Measurements from ENCODE around the gene FSTL4. TPM values are rescaled to one million over a fixed set of nuclear protein-coding genes. Genes with fewer than 3 reads are reported as not detected.

Gene FSTL4
- polyA plus RNA-seq, 4 donors = 0.25 to 1.5 TPM; not detected in 2

DNA sequence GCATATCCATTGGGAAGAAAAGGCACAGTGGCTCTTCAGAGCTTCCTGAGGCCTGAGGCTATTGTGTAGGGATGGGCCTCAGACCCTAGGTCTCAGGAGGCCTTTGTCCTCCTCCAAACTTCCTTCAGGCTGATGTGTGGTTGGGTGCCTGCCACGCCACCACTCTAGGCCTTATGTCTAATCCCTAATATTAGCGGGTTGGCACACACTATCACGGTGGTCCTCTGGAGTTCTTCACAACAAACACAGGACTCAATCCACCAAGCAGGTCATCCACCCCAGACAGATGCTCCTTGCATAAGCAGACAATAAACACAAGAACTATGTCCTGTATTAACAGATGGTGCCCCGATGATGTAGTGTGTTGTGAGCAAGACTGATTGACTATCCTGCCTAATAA, 31.0 kb upstream of the FSTL4 start:
- H3K9me3 ChIP-seq (ENCODE audit: control insufficient read depth in 2 of 2, insufficient read depth in 1 of 2, low read depth in 1 of 2, low read length in 1 of 2) = no peaks in the 10 kb centered on the region
- FAIRE-seq = no peak

DNA sequence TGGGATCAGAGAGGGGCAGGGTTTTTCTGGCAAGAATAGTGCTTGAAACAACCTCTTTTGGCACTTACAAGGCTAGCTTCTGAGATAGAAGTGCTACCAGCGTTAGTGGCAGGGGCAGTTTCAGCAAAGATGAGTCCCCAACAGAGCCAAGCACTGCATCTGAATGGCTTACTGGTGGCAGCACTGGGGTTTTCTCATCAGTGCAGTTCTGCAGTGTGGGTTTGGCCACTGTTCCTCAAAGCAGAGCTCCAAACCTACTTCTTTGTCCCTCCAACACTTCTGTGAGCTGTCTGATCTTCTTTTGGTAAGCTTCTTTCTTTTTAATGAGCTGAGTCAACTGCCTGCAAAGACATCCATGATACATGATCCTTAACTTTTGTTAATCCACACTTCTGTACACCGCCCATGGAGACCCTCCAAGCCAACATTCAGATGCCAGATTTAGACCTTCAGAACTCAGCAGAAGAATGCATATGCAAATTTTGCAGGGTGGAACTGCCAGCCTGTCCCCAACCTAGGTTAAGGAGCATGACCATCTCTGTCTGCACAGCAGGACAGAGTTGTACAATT, 29.9 kb upstream of the FSTL4 start:
- Histone ChIP-seq H3K27me3 (ENCODE audit: control insufficient read depth in 3 of 3, insufficient read depth in 3 of 3, low read length in 3 of 3) (peaks cover 0 to 6% (median 5%) of the 10 kb centered on the region in 3 donors), H3K36me3 (ENCODE audit: control insufficient read depth in 3 of 3, insufficient read depth in 2 of 3, low read depth in 1 of 3, low read length in 3 of 3) (no peaks in the 10 kb centered on the region), H3K27ac (ENCODE audit: low read depth in 1 of 3, low read length in 2 of 3) (no peak overlapping the region), H3K4me3 (ENCODE audit: low read depth in 1 of 3, low read length in 3 of 3) (no peak overlapping the region), H3K9me3 (ENCODE audit: control insufficient read depth in 2 of 2, insufficient read depth in 1 of 2, low read depth in 1 of 2, low read length in 1 of 2) (no peaks in the 10 kb centered on the region), H3K4me1 (ENCODE audit: control insufficient read depth in 3 of 3, insufficient read depth in 2 of 3, low read depth in 1 of 3, low read length in 2 of 3) (no peaks in the 10 kb centered on the region)
- FAIRE-seq (no peak), DNase-seq (no peak)
- 67 to 84% (median 71%) methylated on average over 2 of the region's 2 CpGs for WGBS, 3 donors

More for the DNA sequence above, 31.0 kb upstream of the FSTL4 start:
- WGBS, 3 donors = 84 to 92% (median 87%) methylated on average over 4 of the region's 4 CpGs
- Histone ChIP-seq H3K27ac (ENCODE audit: low read depth in 1 of 3, low read length in 2 of 3) (no peak overlapping the region), H3K27me3 (ENCODE audit: control insufficient read depth in 3 of 3, insufficient read depth in 3 of 3, low read length in 3 of 3) (peaks cover 0 to 4% (median 3%) of the 10 kb centered on the region in 3 donors), H3K4me1 (ENCODE audit: control insufficient read depth in 3 of 3, insufficient read depth in 2 of 3, low read depth in 1 of 3, low read length in 2 of 3) (no peaks in the 10 kb centered on the region), H3K4me3 (ENCODE audit: low read depth in 1 of 3, low read length in 3 of 3) (no peak overlapping the region), H3K36me3 (ENCODE audit: control insufficient read depth in 3 of 3, insufficient read depth in 2 of 3, low read depth in 1 of 3, low read length in 3 of 3) (no peaks in the 10 kb centered on the region)
- no peak for DNase-seq

DNA sequence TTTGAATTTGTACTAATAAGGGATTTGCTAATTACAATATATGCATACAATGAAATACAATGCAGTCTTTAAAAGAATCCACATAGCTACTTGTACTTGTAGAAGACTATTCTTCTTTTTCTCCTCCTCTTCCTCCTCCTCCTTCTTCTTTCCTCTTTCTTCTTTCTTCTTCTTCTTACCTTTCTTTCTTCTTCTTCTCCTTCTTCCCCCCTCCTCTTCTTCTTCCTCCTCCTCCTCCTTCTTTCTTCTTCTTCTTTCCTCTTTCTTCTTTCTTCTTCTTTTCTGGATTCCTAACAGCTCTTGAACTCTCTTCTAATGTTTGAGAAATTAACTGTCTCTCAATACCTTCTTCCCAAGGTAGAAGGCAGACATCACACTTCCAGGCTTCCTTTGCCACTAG, 29.3 kb upstream of the FSTL4 start:
- DNase-seq (no peak), FAIRE-seq (no peak)
- H3K9me3 ChIP-seq (ENCODE audit: control insufficient read depth in 2 of 2, insufficient read depth in 1 of 2, low read depth in 1 of 2, low read length in 1 of 2) = no peaks in the 10 kb centered on the region
- peaks cover 0 to 6% (median 5%) of the 10 kb centered on the region in 3 donors for H3K27me3 ChIP-seq (ENCODE audit: control insufficient read depth in 3 of 3, insufficient read depth in 3 of 3, low read length in 3 of 3)
- no peaks in the 10 kb centered on the region for H3K36me3 ChIP-seq (ENCODE audit: control insufficient read depth in 3 of 3, insufficient read depth in 2 of 3, low read depth in 1 of 3, low read length in 3 of 3)
- H3K4me3 ChIP-seq (ENCODE audit: low read depth in 1 of 3, low read length in 3 of 3) = no peak overlapping the region
- H3K27ac ChIP-seq (ENCODE audit: low read depth in 1 of 3, low read length in 2 of 3) = no peak overlapping the region
- no peaks in the 10 kb centered on the region for H3K4me1 ChIP-seq (ENCODE audit: control insufficient read depth in 3 of 3, insufficient read depth in 2 of 3, low read depth in 1 of 3, low read length in 2 of 3)

DNA sequence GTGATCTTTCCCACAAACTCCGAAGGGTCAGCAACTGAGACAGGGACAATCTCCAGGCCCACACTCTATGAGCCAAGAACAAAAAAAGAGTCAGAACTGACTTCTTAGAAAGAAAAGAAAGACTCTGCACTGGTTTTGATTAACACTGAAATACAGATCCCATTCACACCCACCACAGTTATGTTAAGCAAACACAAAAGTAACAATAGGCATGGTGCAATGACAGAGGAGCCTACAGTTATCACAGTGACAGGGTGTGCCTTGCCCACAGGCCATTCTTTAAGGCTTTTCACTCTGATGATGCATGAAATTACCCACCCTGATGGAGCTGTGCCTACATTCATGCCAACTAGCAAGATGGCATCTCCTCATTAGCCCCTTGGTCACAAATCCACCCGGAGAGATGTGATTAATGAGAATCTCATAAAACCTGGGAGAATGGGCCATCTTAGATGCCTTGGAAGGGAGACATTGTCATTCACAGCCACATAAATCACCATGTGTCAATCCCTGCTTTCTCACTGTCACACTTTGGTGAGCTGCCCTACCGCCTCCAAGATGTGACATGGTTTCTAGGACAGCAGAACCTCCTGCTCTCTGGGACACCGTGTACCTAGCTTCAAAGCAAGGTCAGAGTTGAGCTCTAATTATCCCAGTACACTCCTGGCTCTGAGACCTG, 27.6 kb upstream of the FSTL4 start:
- no peaks in the 10 kb centered on the region for H3K4me1 ChIP-seq (ENCODE audit: control insufficient read depth in 3 of 3, insufficient read depth in 2 of 3, low read depth in 1 of 3, low read length in 2 of 3)
- FAIRE-seq (no peak), DNase-seq (no peak)
- 62 to 68% (median 66%) methylated on average over 4 of the region's 4 CpGs for WGBS, 3 donors
- peaks cover 0 to 6% (median 5%) of the 10 kb centered on the region in 3 donors for H3K27me3 ChIP-seq (ENCODE audit: control insufficient read depth in 3 of 3, insufficient read depth in 3 of 3, low read length in 3 of 3)
- no peak overlapping the region for H3K27ac ChIP-seq (ENCODE audit: low read depth in 1 of 3, low read length in 2 of 3)
- H3K9me3 ChIP-seq (ENCODE audit: control insufficient read depth in 2 of 2, insufficient read depth in 1 of 2, low read depth in 1 of 2, low read length in 1 of 2) = no peaks in the 10 kb centered on the region
- H3K36me3 ChIP-seq (ENCODE audit: control insufficient read depth in 3 of 3, insufficient read depth in 2 of 3, low read depth in 1 of 3, low read length in 3 of 3) = no peaks in the 10 kb centered on the region
- H3K4me3 ChIP-seq (ENCODE audit: low read depth in 1 of 3, low read length in 3 of 3) = no peak overlapping the region

DNA sequence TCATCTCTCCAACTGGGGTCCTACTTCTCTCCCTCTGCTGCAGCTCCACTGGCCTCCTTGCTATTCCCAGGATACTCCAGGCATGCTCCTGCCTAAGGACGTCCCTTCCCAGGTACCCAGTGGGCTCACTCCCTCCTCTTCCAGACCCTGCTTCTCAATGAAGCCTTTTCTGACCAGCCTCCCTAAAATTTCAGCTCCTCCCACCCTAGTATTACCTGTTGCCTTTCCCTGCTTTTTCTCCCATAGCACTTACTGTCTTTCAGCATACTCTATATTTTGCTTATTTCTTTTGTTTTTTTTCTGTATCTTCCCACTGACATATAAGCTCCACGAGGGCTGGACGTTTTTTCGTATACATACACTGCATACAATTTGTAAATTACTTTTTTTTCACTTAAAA, 26.1 kb upstream of the FSTL4 start:
- Histone ChIP-seq H3K4me3 (ENCODE audit: low read depth in 1 of 3, low read length in 3 of 3) (no peak overlapping the region), H3K27ac (ENCODE audit: low read depth in 1 of 3, low read length in 2 of 3) (no peak overlapping the region), H3K36me3 (ENCODE audit: control insufficient read depth in 3 of 3, insufficient read depth in 2 of 3, low read depth in 1 of 3, low read length in 3 of 3) (no peaks in the 10 kb centered on the region), H3K9me3 (ENCODE audit: control insufficient read depth in 2 of 2, insufficient read depth in 1 of 2, low read depth in 1 of 2, low read length in 1 of 2) (no peaks in the 10 kb centered on the region), H3K27me3 (ENCODE audit: control insufficient read depth in 3 of 3, insufficient read depth in 3 of 3, low read length in 3 of 3) (peaks cover 0 to 6% (median 5%) of the 10 kb centered on the region in 3 donors), H3K4me1 (ENCODE audit: control insufficient read depth in 3 of 3, insufficient read depth in 2 of 3, low read depth in 1 of 3, low read length in 2 of 3) (no peaks in the 10 kb centered on the region)
- no peak for DNase-seq
- 39 to 58% (median 42%) methylated on average over 4 of the region's 4 CpGs for WGBS, 3 donors
- FAIRE-seq = no peak

DNA sequence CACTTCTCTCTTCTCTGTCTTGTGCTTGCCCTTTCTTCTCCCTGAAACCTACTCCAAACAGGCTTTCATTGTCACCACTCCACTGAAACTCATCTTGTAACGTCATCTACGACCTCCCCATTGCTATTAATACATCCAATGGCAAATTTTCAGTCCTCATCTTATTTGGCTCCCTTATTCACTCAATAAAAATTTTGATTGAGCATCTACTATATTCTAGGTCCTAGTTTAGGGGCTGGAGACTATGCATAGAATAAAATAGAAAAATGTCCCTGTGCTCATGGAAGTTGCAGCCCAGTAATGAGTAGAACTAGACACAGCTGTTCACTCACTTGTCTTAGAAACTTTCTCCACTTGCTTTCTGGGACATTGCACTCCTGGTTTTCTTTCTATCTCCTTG, 24.9 kb upstream of the FSTL4 start:
- DNase-seq (no peak), FAIRE-seq (no peak)
- Histone ChIP-seq H3K9me3 (ENCODE audit: control insufficient read depth in 2 of 2, insufficient read depth in 1 of 2, low read depth in 1 of 2, low read length in 1 of 2) (no peaks in the 10 kb centered on the region), H3K4me3 (ENCODE audit: low read depth in 1 of 3, low read length in 3 of 3) (no peak overlapping the region), H3K4me1 (ENCODE audit: control insufficient read depth in 3 of 3, insufficient read depth in 2 of 3, low read depth in 1 of 3, low read length in 2 of 3) (no peaks in the 10 kb centered on the region), H3K27me3 (ENCODE audit: control insufficient read depth in 3 of 3, insufficient read depth in 3 of 3, low read length in 3 of 3) (peaks cover 0 to 6% (median 5%) of the 10 kb centered on the region in 3 donors), H3K36me3 (ENCODE audit: control insufficient read depth in 3 of 3, insufficient read depth in 2 of 3, low read depth in 1 of 3, low read length in 3 of 3) (no peaks in the 10 kb centered on the region), H3K27ac (ENCODE audit: low read depth in 1 of 3, low read length in 2 of 3) (no peak overlapping the region)
- 28 to 53% (median 33%) methylated on average over 2 of the region's 2 CpGs for WGBS, 3 donors

DNA sequence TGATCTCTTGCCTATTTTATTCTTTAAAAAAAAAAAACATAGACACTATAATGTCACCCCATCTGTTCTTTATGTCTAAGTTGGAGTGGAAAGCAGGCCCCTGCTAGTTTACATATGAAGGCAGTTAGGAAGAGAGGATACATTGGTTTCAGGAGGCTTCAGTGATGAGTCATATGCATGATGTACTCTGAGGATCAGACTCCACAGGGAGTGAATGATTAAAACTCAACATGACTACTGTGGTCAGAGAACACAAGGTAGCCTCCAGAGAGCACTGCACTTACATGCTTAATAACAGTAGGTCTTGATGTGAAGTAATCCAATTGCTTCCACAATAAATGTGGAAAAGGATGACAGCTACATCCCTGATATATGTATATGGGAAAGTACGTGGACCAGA, 22.7 kb upstream of the FSTL4 start:
- no peak overlapping the region for H3K4me3 ChIP-seq (ENCODE audit: low read depth in 1 of 3, low read length in 3 of 3)
- no peaks in the 10 kb centered on the region for H3K9me3 ChIP-seq (ENCODE audit: control insufficient read depth in 2 of 2, insufficient read depth in 1 of 2, low read depth in 1 of 2, low read length in 1 of 2)
- FAIRE-seq = no peak
- H3K27ac ChIP-seq (ENCODE audit: low read depth in 1 of 3, low read length in 2 of 3) = no peak overlapping the region
- WGBS, 3 donors = 10 to 81% (median 75%) methylated on average over 1 of the region's 1 CpG
- no peak for DNase-seq
- H3K4me1 ChIP-seq (ENCODE audit: control insufficient read depth in 3 of 3, insufficient read depth in 2 of 3, low read depth in 1 of 3, low read length in 2 of 3) = no peaks in the 10 kb centered on the region
- peaks cover 0 to 4% (median 4%) of the 10 kb centered on the region in 3 donors for H3K27me3 ChIP-seq (ENCODE audit: control insufficient read depth in 3 of 3, insufficient read depth in 3 of 3, low read length in 3 of 3)
- no peaks in the 10 kb centered on the region for H3K36me3 ChIP-seq (ENCODE audit: control insufficient read depth in 3 of 3, insufficient read depth in 2 of 3, low read depth in 1 of 3, low read length in 3 of 3)

DNA sequence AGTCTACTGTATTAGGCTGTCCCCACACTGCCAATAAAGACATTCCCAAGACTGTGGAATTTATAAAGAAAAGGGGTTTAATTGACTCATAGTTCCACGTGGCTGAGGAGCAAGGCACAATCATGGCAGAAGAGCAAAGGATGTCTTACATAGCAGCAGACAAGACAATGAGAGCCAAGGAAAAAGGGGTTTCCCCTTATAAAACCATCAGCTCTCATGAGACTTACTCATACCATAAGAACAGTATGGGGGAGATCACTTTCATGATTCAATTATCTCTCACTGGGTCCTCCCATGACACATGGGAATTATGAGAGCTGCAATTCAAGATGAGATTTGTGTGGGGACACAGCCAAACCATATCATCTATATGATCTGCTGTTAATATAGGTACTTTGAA, 14.8 kb upstream of the FSTL4 start:
- Histone ChIP-seq H3K9me3 (ENCODE audit: control insufficient read depth in 2 of 2, insufficient read depth in 1 of 2, low read depth in 1 of 2, low read length in 1 of 2) (no peaks in the 10 kb centered on the region), H3K27ac (ENCODE audit: low read depth in 1 of 3, low read length in 2 of 3) (no peak overlapping the region), H3K4me1 (ENCODE audit: control insufficient read depth in 3 of 3, insufficient read depth in 2 of 3, low read depth in 1 of 3, low read length in 2 of 3) (no peaks in the 10 kb centered on the region), H3K4me3 (ENCODE audit: low read depth in 1 of 3, low read length in 3 of 3) (no peak overlapping the region), H3K27me3 (ENCODE audit: control insufficient read depth in 3 of 3, insufficient read depth in 3 of 3, low read length in 3 of 3) (no peaks in the 10 kb centered on the region), H3K36me3 (ENCODE audit: control insufficient read depth in 3 of 3, insufficient read depth in 2 of 3, low read depth in 1 of 3, low read length in 3 of 3) (no peaks in the 10 kb centered on the region)
- 32 to 43% (median 38%) methylated on average over 1 of the region's 1 CpG for WGBS, 3 donors
- FAIRE-seq = no peak
- DNase-seq = no peak

- H3K36me3 ChIP-seq (ENCODE audit: control insufficient read depth in 3 of 3, insufficient read depth in 2 of 3, low read depth in 1 of 3, low read length in 3 of 3) = no peaks in the 10 kb centered on the region
- no peak overlapping the region for H3K4me3 ChIP-seq (ENCODE audit: low read depth in 1 of 3, low read length in 3 of 3)
- no peak for DNase-seq
- no peaks in the 10 kb centered on the region for H3K27me3 ChIP-seq (ENCODE audit: control insufficient read depth in 3 of 3, insufficient read depth in 3 of 3, low read length in 3 of 3)
- no peak for FAIRE-seq
- 67% methylated on average over 3 of the region's 3 CpGs for WGBS, 3 donors
- no peaks in the 10 kb centered on the region for H3K9me3 ChIP-seq (ENCODE audit: control insufficient read depth in 2 of 2, insufficient read depth in 1 of 2, low read depth in 1 of 2, low read length in 1 of 2)
- no peak overlapping the region for H3K27ac ChIP-seq (ENCODE audit: low read depth in 1 of 3, low read length in 2 of 3)
- H3K4me1 ChIP-seq (ENCODE audit: control insufficient read depth in 3 of 3, insufficient read depth in 2 of 3, low read depth in 1 of 3, low read length in 2 of 3) = no peaks in the 10 kb centered on the region
Observed at GRCh38 chr5:133624316-133624715, 12.0 kb upstream of the FSTL4 start.

Measured in small intestine (tissue), 7 donors.